Activated T-cell treated with anti-CD3 and anti-CD28 coated beads, Interleukin-2, amount 50 U/mL, for 1 hour (primary cell): ENCODE data around the gene DAB2IP.

ENCODE experiments used
- DNase-seq: peaks from one replicate; pipeline ENCODE4 v3.0.0-alpha.2; 2020

Gene DAB2IP

GRCh38 chr9:121667214-121667613, 15.8 kb downstream of the DAB2IP start:
- no peak for DNase-seq

DNA sequence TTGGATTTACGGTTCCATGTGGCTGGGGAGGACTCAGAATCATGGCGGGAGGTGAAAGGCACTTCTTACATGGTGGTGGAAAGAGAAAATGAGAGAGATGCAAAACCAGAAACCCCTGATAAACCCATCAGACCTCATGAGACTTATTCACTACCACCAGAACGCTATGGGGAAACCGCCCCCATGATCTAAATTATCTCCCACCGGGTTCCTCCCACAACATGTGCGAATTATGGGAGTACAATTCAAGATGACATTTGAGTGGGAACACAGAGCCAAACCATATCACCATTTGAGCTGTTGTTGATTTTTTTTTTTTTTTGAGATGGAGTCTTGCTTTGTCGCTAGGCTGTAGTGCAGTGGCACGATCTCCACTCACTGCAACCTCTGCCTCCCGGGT, 16.5 kb downstream of the DAB2IP start:
- no peak for DNase-seq

- no peak for DNase-seq
Observed at GRCh38 chr9:121670431-121670830, 19.0 kb downstream of the DAB2IP start.

DNA sequence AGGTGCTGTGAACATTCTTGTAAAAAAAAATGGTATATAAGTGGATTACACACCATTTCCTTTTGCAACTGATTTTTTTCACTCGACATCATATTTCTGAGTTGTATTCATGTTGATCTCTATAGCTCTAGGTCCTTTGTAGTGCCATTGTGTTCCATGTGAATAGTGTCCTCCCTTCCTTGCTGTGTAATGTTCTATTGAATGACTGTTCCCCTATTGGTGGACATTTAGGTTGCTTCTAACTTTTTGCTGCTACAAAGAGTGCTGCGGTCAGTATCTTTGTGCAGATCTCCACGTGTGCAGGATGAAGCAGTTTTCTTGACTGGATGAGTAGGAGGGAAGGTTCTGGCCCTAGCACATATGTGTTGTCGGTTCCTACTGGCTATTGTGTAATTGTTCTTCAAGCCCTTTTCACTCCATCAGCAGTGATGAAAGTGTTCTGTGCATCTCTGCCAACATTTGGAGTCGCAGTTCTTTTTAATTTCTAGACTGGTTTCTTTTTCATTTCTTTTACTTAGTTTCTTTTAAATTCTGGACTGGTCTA, 20.2 kb downstream of the DAB2IP start:
- no peak for DNase-seq

DNA sequence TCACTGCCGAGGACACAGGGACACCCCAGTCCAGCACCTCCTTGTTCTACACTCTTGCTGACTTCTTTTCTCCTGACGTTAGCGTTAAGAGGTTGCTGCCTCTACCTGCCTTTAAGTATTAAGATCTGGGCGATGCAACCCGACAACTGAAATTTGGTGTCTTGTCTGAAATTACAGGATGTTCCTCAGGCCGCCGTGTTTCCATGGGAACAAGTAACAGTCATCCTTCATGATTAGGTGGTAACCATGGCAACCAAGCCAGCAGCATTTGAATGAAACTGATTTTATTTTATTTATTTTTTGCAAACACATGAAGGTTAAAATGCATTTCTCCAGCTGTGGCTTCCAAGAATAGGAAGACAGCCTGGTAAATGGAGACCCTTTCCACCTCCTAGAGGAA, 20.8 kb downstream of the DAB2IP start:
- no peak for DNase-seq

DNA sequence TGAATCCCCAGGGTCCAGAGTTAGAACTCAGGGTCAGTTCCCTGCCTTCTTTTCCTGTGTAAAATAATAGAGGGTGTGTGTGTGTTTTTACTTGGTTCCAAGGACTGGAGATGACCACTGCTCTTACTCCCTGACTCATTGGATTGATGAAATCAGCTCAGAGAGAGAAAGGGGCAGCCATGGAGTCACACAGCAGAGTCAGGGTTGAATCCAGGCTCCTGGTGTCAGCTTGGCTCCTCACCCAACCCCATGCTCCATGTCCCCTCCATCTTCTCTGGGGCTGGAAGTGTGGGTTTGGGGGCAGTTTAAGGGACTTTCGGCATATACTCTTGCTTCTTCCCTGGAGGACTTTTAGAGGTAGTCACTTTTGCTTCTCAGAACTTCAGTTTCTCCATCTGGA, 21.6 kb downstream of the DAB2IP start:
- no peak for DNase-seq

DNA sequence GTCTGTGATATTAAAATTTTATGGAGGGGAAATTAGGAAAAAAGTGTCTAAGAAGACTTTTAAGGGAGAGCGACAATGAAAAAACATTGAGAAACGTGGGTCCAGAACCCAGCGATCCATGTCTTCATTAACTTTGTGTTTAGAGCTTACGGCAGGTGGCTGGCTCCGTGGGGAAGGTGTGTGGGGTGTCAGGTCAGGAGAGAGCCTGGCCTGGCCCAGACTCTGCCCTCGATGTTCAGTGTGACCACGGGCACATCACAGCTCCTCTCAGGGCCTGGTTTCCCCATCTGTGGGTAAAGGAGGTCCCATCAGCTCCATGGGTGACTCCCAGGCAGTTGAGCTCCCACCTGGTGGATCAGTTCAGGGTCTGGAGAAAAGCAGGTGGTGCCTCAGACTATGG, 22.1 kb downstream of the DAB2IP start:
- DNase-seq = no peak

- DNase-seq = no peak
Observed at GRCh38 chr9:121674017-121674416, 22.6 kb downstream of the DAB2IP start.

- no peak for DNase-seq
Observed at GRCh38 chr9:121674952-121675351, 23.5 kb downstream of the DAB2IP start.

DNA sequence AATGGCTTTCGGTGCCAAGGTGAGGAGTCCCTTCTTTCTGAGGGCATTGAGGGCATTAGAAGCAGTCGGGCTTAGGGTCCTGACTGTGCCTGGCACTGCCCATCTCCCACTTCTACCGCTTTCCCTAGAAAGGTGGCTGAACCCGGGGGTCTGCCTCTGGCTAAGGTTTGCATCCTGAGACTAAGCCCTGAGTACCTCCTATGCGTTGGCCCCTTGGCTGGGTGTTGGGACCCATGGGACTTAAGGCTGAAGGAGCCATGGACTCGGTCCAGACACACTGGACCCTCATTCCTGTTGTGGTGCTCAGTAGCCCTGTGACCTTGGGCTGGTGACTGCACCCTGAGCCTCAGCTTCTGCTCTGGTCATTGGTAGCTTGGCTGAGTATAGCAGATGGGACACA, 23.9 kb downstream of the DAB2IP start:
- DNase-seq = no peak

DNA sequence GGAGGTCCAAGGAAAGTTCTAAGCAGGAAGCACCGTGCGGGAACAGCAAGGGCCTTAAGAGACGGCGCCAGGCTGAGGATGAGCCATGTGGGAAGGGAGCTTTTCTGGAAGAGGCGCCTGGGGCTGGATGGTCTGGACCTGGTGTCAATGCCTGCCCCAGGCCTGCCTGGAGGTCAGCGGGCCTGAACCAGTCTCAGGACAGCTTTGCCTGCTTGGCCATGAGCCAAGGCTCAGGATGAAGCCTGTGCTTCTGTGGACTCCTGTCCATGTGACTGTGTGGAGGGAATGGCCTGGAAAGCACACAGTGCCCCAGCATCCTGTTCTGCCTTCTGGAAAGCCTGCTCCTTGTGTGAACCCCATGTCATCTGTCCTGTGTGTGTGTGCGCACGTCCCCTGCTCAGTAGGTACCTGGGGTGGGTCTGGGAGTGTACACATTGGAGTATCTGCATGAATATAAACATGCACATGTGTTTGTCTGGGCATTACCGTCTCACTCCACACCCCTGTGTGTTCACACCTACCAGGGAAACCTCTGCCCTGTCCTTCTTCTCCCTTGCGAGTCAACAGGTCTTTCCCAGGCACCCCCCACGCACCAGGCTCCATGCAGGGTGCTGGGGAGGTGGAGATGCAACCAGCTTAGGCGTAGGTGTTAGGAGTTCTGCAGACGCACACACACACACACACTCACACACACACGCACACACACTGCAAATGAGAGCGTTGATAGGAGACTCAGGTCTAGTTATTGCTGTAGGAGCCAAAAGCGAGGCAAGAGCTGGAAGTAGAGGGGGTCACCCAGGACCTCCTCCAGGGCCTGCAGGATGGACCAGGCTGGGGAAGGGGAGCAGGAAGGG, 24.8 kb downstream of the DAB2IP start:
- DNase-seq = no peak

DNA sequence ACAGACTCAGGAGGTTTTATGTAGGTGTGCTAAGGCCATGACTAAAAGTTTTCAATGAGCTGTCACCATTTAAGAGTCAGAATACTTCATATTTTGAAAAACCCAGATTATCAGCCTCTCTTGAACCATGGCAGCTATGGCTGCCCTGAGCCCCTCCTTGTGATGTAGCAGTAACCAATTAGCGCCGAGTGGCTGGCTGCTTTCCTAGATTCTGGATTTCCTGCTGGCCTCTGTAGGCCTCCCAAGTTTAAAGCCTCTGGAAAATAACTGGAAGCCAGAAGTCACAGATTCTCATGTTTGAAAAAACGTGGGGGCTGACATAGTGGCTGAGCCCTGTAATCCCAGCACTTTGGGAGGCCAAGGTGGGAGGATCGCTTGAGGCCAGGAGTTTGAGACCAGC, 25.5 kb downstream of the DAB2IP start:
- DNase-seq = no peak

DNA sequence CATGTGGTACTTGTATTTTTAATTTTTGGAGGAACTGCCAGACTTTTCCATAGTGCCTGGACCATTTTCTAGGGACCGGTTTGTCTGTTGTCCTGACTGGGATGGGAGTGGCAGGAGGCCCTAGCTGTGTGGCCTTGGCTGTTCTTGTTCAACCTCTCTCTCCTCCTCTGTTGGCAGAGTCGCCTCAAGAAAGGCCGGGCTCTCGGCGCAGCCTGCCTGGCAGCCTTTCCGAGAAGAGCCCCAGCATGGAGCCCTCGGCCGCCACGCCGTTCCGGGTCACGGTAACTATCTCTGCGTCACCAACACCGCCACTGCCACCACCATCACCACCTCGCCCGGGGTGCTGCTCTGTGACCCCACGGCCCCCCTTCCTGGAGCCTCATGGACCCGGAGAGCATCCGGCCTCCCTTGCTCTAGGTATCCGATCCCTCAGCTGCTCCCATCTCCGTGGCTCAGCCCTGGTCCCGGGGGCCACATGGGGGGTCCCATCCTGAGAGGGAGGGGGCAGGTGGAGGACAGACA, 27.1 kb downstream of the DAB2IP start:
- DNase-seq = no peak

DNA sequence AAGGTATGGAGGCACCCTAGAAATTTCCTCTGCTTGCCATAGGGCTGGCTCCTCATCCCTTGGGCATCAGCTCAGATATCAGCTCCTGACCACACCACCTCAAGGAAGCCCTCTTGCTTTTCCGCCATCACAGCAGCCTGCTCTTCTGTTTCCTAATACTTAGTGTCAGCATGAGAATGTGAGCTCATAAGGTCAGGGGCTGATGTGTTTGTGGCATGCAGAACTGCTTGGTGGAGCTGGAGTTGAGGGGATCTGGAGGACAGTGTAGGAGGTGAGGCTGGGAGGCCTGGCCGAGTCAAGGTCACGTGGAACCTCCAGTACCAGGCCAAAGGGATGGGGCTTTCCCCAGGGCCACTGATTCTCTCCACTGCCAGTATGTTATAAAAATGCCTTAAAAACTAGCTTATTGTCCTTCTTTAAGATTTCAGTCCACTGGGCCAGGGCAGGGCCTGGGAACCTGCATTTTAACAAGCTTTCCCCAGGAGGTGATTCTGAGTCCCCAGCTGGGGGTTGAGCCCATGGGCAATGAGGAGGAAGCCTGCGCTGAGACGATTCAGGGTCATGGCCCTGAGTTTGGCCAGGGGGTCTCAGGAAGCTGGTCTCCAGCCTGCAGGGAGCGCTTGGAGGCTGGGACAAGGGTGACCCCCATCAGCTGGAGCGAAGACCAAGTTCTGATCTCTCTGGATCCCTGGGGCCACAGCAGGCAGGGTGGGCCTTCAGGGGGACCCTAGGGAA, 28.6 kb downstream of the DAB2IP start:
- DNase-seq = no peak

- DNase-seq = no peak
Observed at GRCh38 chr9:121681404-121681803, 30.0 kb downstream of the DAB2IP start.

DNA sequence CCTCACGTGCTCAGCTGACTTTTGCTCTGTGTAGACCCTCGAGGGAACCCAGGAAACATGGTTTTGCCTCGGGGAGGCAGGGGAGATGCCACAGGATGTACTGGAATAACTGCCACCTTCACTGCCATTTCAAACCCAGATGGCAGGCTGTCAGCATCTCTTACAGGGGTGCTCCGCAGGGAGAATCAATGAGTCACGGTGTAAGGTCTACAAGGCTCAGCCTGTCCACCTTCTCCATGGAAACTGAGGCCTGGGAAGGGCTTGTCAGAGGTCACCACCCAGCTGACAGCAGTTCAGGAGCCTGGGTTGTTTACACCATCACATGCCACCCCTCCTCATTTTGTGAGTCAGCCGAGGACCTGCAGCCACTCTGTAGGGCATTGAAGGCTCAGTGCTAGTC, 30.8 kb downstream of the DAB2IP start:
- no peak for DNase-seq

- DNase-seq = no peak
Observed at GRCh38 chr9:121682926-121683515, 31.6 kb downstream of the DAB2IP start.

- DNase-seq = no peak
Observed at GRCh38 chr9:121683652-121684051, 32.2 kb downstream of the DAB2IP start.

DNA sequence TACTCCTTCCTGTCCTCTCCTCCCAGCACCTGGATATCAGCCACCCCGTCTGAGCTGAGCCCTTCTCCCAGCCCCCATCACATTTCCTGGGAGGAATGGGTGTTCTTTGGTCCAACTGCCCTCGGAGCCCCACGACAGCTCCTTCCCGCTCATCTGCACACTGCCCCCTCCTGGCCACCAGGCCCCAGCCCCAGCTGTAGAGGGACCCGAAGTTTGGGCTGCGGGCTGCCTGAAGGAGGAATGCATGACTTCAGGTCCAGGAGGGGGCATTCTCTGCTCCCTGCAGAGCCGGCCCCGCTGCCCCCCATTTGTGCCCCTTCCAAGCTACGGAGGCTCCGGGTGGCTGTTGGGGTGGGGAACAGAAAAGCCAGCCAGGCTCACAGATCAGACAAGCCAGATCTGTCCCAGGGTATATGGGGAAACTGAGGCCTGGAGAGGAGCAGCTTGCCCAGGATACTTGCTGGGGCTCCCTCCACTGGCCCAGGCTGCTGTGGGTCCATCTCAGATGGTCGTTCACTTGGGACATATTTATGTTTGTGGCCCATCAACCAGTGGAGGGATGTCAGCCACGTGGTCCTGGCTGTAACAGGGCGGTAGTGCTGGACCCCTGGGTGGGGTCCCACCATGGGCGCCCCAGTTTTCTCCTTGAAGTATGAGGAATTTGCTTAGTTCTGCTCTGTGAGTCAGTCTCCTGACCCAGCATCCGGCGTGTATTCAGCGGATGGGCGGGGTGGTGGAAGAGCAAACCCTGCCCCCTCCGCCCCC, 33.1 kb downstream of the DAB2IP start:
- DNase-seq = no peak

DNA sequence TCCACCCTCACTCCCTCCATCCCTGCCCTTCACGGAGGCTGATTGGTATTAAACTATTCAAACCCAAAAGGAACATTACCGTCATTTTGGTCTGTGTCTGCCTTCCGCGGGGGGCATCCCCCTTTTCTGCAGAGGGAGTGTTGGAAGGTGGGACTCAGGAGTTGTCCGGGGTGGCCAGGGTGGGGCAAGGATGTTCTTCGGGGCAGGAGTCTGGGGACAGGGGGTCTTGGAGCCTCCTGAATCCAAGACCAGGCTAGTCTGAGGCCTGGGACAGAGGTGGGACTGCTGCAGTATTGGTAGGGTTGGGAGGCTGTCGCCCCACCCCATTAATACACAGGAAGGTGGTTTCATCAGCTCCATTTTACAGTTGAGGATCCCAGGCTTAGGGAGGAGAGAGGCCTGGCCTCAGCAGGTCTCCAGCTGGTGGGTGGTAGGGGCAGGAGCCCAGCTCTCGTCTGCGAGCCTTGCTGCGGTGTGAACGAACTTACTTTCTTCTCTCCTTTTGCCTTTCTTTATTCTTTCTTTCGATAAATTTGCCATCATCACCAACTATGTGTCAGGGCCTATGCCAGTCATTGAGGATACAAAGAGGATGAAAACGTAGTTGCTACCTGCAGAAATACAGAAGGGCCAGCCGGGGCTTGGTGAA, 33.8 kb downstream of the DAB2IP start:
- DNase-seq = no peak

DNA sequence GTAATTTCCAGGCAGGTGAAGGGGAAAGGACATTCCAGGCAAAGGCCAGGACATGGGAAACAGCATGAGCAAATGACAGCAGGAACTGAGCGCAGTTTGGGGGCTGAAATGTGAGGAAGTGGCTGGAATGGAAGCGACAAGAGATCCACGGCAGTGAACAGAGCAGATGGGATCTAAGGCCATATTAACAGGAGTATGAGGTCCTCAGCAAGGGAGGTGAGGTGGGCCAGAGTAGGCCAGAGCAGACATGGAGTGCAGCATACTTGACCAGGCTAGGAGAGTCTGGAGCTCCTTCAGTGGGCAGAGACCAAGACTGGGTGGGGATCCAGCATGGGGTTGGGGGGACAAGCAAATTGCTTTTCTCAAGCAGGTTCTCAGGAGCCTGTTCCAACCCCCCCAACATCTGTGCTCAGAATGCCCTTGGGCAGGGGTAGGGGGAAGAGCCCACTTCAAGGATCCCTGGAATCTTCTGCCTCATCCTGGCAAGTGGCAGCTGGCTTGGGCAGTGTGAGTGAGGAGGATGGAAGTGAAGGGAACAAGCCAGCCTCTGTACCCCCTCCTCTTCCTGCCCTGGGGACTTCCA, 34.5 kb downstream of the DAB2IP start:
- no peak for DNase-seq
